K562 (cell line): Measurements from ENCODE around the gene PUM2. TPM values are rescaled to one million over a fixed set of nuclear protein-coding genes. Genes with fewer than 3 reads are reported as not detected.

Source experiments
- ATAC-seq: fragments of 200-7000 bp; cut with Tn5 transposase; 3 replicates; pipeline ENCODE4 v1.9.1; 2020; ENCODE audit warnings: moderate library complexity
- BruUV-seq: library from RNA; stranded (reverse); fragments of 400-500 nt; replicated peaks from 2 replicates; lab custom pipeline; 2021; lab: Mats Ljungman, UMichigan
- CTCF ChIA-PET: fragments of 300-600 bp; formaldehyde crosslinking; extraction: SDS; loops from one replicate; lab custom pipeline; 2021; ENCODE audit warnings: low intra/inter-chr PET ratio; lab: Yijun Ruan, JAX
- POLR2A ChIA-PET: fragments of 300-600, 350-650 bp; sonication (Branson Sonifier 250); formaldehyde crosslinking; extraction: SDS; loops from one replicate; lab custom pipeline; 2021; ENCODE audit warnings: antibody characterized with exemption, inconsistent platforms; lab: Yijun Ruan, JAX
- DNase-seq, 4 experiments: peaks; one replicate each; pipeline versions ENCODE4 v3.0.0 to v3.0.0-alpha.2; 2011 to 2018; ENCODE audit warnings: low spot score in 3 of 4, mixed read lengths in 3 of 4; ENCODE audit errors: extremely low read depth in 1 of 4
- FAIRE-seq: peaks from 2 replicates; lab custom pipeline; 2011; peaks lifted over from hg19 to GRCh38; lab: Jason Lieb, UNC
- H2AFZ ChIP-seq: 2 replicates; pipeline ENCODE4 v1.6.0; 2011; ENCODE audit warnings: low read depth, low read length, control low read depth, inconsistent platforms
- H3K27ac ChIP-seq: fragments of 200-600 bp; 3 replicates; pipeline ENCODE4 v1.8.0; 2011; ENCODE audit warnings: low read depth, mild to moderate bottlenecking, control low read depth, inconsistent platforms, low read length, moderate library complexity, mixed read lengths; ENCODE audit errors: extremely low read depth
- H3K27me3 ChIP-seq, 2 experiments: fragments of 300-600 bp in 1 of 2; 2 replicates in 1 of 2; 3 replicates in 1 of 2; pipeline versions ENCODE4 v1.6.0 to v1.8.0; 2011; ENCODE audit warnings: inconsistent platforms in 2 of 2, low read length in 2 of 2, mild to moderate bottlenecking in 1 of 2, mixed read lengths in 1 of 2, moderate library complexity in 1 of 2; ENCODE audit not compliant: control insufficient read depth in 2 of 2, insufficient read depth in 2 of 2
- H3K36me3 ChIP-seq: fragments of 300-600 bp; 3 replicates; pipeline ENCODE4 v1.8.0; 2011; ENCODE audit warnings: mild to moderate bottlenecking, low read length, inconsistent platforms; ENCODE audit not compliant: control insufficient read depth, insufficient read depth
- H3K4me1 ChIP-seq, 2 experiments: fragments of 200-600 bp in 1 of 2; replicated peaks in 1 of 2; 2 replicates in 1 of 2; 3 replicates in 1 of 2; pipeline versions ENCODE4 v1.5.1 to v1.8.0; 2011; ENCODE audit warnings: inconsistent platforms in 2 of 2, low read length in 2 of 2, mild to moderate bottlenecking in 1 of 2, mixed read lengths in 1 of 2, moderate library complexity in 1 of 2; ENCODE audit not compliant: control insufficient read depth in 2 of 2, insufficient read depth in 2 of 2
- H3K4me2 ChIP-seq: 2 replicates; pipeline ENCODE4 v1.6.1; 2011; ENCODE audit warnings: low read length, control low read depth, inconsistent platforms, mixed read lengths; ENCODE audit not compliant: insufficient read depth
- H3K4me3 ChIP-seq: fragments of 200-600 bp; sonication (generic), shearing (Covaris generic); 2 replicates; pipeline ENCODE4 v1.5.1; 2016; ENCODE audit warnings: control low read depth, inconsistent platforms
- H3K79me2 ChIP-seq: fragments of 200-600 bp; 3 replicates; pipeline ENCODE4 v1.8.0; 2011; ENCODE audit warnings: low read length, inconsistent platforms; ENCODE audit not compliant: control insufficient read depth, insufficient read depth
- H3K9ac ChIP-seq, 2 experiments: 2 replicates each; pipeline versions ENCODE4 v1.6.0 to v1.6.1; 2011; ENCODE audit warnings: low read depth in 2 of 2, low read length in 2 of 2, control low read depth in 1 of 2, inconsistent platforms in 1 of 2, mild to moderate bottlenecking in 1 of 2, mixed read lengths in 1 of 2; ENCODE audit not compliant: insufficient read depth in 1 of 2
- H3K9me1 ChIP-seq: one replicate; pipeline ENCODE4 v1.6.0; 2011; ENCODE audit warnings: inconsistent platforms, mild to moderate bottlenecking, low read length, moderate library complexity; ENCODE audit not compliant: control insufficient read depth, insufficient read depth
- H3K9me3 ChIP-seq: replicated peaks from 2 replicates; pipeline ENCODE4 v1.5.1; 2011; ENCODE audit warnings: low read depth, low read length, inconsistent platforms; ENCODE audit not compliant: control insufficient read depth, insufficient read depth
- H4K20me1 ChIP-seq: replicated peaks from 2 replicates; pipeline ENCODE4 v1.6.1; 2011; ENCODE audit warnings: low read length, inconsistent platforms, mixed read lengths; ENCODE audit not compliant: control insufficient read depth, insufficient read depth
- FOXP1 ChIP-seq: sonication (generic); formaldehyde crosslinking; IDR thresholded peaks from 2 replicates; pipeline ENCODE4 v1.8.0; 2022; ENCODE audit warnings: mild to moderate bottlenecking, missing genetic modification reagents
- ILK ChIP-seq: fragments of 450-650 bp; IDR thresholded peaks from 2 replicates; pipeline ENCODE4 v1.6.1; 2016; ENCODE audit warnings: missing genetic modification characterization, low read depth, mild to moderate bottlenecking, missing compliant biosample characterization, moderate library complexity, borderline replicate concordance
- RAD51 ChIP-seq: fragments of 450-650 bp; IDR thresholded peaks from 2 replicates; pipeline ENCODE4 v1.7.1; 2016; ENCODE audit warnings: low read depth, mild to moderate bottlenecking, borderline replicate concordance
- ZNF134 ChIP-seq: fragments of 250-450 bp; sonication (Bioruptor Pico); conservative IDR thresholded peaks from 2 replicates; pipeline ENCODE4 v1.4.0; 2020
- WGBS: fragments of 100-300 bp; shearing (Covaris generic); methylation state at CpG from one replicate; pipeline ENCODE4 v1.1.6; 2016; ENCODE audit warnings: low coverage, mixed read lengths; ENCODE audit not compliant: insufficient coverage; ENCODE audit errors: missing lambda C conversion rate; 5-methylcytosine and 5-hydroxymethylcytosine counted together
- in situ Hi-C: fragments of 300-500 bp; cut with MboI; formaldehyde crosslinking; loops from 4 replicates; pipeline ENCODE4 v1.15.0; 2018; ENCODE audit warnings: inconsistent platforms, mixed read lengths
- intact Hi-C: fragments of 100-400 bp; cut with micrococcal nuclease; formaldehyde crosslinking; loops from 2 replicates; pipeline ENCODE4 v1.14.2; 2022
- polyA plus RNA-seq, 8 experiments: library from polyadenylated mRNA; depleted of rRNA in 4 of 8; stranded (reverse) in 5 of 8; unstranded in 3 of 8; fragments of >200 nt; fragmentation: Nextera tagmentation in 2 of 8; fragmentation: Illumina TruSeq in 1 of 8; extraction: Ambion mirVana in 2 of 8; extraction: Trizol in 1 of 8; gene quantifications; 2 replicates each; pipeline versions ENCODE4 v1.2.1 to v1.2.3, GENCODE V29; 2011 to 2014; ENCODE audit warnings: inconsistent platforms in 1 of 8, missing spikeins in 1 of 8
- total RNA-seq, 7 experiments: library from RNA; depleted of rRNA in 6 of 7; stranded (reverse); fragments of >200 nt in 6 of 7; fragmentation: Illumina TruSeq in 2 of 7; extraction: Trizol in 2 of 7; gene quantifications; 2 replicates each; pipeline versions ENCODE4 v1.2.1 to v1.2.3, GENCODE V29; 2011 to 2021; ENCODE audit warnings: low replicate concordance in 1 of 7
- TF ChIP-seq, protein P1 (sequence below): fragments of 200-800 bp; sonication (Bioruptor generic); IDR thresholded peaks from 2 replicates; pipeline ENCODE4 v1.6.1; 2017; ENCODE audit warnings: missing genetic modification characterization, missing compliant biosample characterization
- TF ChIP-seq, protein P2 (sequence below): sonication (generic); formaldehyde crosslinking; IDR thresholded peaks from 2 replicates; pipeline ENCODE4 v1.5.0; 2020; ENCODE audit warnings: missing genetic modification reagents

Gene PUM2
- total and polyA plus RNA-seq, 9 of the 15 experiments (the other 6 are each of a cell fraction or from before 2014, with no cell fraction given) = 13.4 to 61.9 (median 28.3) TPM

DNA sequence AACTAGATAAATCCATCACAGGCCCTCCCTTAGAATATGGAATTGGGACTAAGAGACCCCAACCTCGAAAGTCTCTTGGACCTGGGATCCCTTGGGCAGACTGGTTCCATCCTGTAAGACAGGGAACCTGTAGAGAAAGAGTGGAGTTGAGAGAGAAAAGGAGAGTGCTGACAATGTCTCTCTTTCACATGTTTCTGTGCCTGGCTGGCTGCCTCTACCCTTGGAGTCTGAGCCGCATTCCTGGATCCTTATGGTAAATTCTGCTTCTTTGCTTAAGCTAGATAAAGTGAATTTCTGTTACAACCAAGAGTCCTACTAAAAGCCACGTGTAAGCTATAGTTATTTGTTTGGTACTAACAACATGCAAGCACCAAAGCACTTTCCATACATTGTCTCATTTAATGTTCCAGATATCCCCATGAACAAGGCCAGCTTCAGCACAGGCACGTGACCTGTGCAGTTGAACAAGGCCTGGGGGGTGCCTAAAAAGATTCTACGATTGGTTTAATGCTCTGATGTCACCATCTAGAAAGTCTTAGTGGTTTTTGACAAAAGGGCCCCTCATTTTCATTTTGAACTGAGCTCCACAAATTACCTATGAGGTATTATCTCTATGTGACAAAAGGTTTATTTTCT is 2.1 kb upstream of the PUM2 start:
- BruUV-seq = no TSS peak
- Histone ChIP-seq H3K27me3 (no peaks in the 10 kb centered on the region), H3K4me3 (no peak overlapping the region), H4K20me1 (peaks cover 8% of the 10 kb centered on the region), H3K27ac (no peak overlapping the region), H3K36me3 (peaks cover 4% of the 10 kb centered on the region; the same call in 2 of the 3 replicates), H3K4me1 (peaks cover 17 to 31% of the 10 kb centered on the region in 2 experiments), H3K79me2 (peaks cover 28% of the 10 kb centered on the region), H3K9ac (no peak overlapping the region), H3K9me3 (no peaks in the 10 kb centered on the region), H2AFZ (peak overlapping the region; percentile 33; the same call in 1 of the 2 replicates), H3K9me1 (no peaks in the 10 kb centered on the region), H3K4me2 (no peak overlapping the region)
- intact Hi-C loops (no loop called here), in situ Hi-C loops (no loop called here)
- POLR2A ChIA-PET = interaction anchor here (0.8 to 1.1 kb wide), 3 partner anchors 10 to 1855 kb away, joined by 3 to 5 read pairs (median 3); no protein-coding TSS in a partner anchor
- TF ChIP-seq, protein P1, sequence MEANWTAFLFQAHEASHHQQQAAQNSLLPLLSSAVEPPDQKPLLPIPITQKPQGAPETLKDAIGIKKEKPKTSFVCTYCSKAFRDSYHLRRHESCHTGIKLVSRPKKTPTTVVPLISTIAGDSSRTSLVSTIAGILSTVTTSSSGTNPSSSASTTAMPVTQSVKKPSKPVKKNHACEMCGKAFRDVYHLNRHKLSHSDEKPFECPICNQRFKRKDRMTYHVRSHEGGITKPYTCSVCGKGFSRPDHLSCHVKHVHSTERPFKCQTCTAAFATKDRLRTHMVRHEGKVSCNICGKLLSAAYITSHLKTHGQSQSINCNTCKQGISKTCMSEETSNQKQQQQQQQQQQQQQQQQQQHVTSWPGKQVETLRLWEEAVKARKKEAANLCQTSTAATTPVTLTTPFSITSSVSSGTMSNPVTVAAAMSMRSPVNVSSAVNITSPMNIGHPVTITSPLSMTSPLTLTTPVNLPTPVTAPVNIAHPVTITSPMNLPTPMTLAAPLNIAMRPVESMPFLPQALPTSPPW (CRISPR knock-in tag) = 0 out of 2 replicates have a peak, but pooled peaks have one; percentile 13
- TF ChIP-seq FOXP1 (CRISPR knock-in tag) (no peak), RAD51 (peak; percentile 31; the same call in 1 of the 2 replicates), ZNF134 (CRISPR knock-in tag) (no peak), ILK (tag) (no peak)
- TF ChIP-seq, protein P2, sequence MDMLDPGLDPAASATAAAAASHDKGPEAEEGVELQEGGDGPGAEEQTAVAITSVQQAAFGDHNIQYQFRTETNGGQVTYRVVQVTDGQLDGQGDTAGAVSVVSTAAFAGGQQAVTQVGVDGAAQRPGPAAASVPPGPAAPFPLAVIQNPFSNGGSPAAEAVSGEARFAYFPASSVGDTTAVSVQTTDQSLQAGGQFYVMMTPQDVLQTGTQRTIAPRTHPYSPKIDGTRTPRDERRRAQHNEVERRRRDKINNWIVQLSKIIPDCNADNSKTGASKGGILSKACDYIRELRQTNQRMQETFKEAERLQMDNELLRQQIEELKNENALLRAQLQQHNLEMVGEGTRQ (CRISPR knock-in tag) = peak; percentile 45
- WGBS = 62% methylated on average over 5 of the region's 5 CpGs
- CTCF ChIA-PET = no interaction called here
- FAIRE-seq = no peak
- peak in 1 of 4 experiments; percentile 16 for DNase-seq
- ATAC-seq = no peak
